ENCODE results near the gene GRIN3B.

GRIN3B gene

GRCh38 chr19:993831-994393, 6.3 kb upstream of the GRIN3B start (continued):
- TF ChIP-seq ZNF280D (tag by site-specific recombination; IDR thresholded peaks at IDR 0.05) (no peak), ZFHX2 (tag by site-specific recombination; conservative IDR thresholded peaks at IDR 0.05) (peak; percentile 95)

GRCh38 chr19:994516-994915, 5.7 kb upstream of the GRIN3B start:
- POLR2A ChIA-PET = no interaction called here
- CTCF ChIA-PET = no interaction called here
- Histone ChIP-seq H3K4me3 (ENCODE audit: low read depth, low read length) (no peak overlapping the region), H3K36me3 (ENCODE audit: control insufficient read depth in 2 of 2, insufficient read depth in 1 of 2, low read length in 2 of 2) (peaks cover 0 to 44% of the 10 kb centered on the region in 2 experiments; a peak in 1 of 3 replicates), H3K4me1 (ENCODE audit: control insufficient read depth, insufficient read depth, low read length) (peaks cover 7% of the 10 kb centered on the region), H3K9me3 (ENCODE audit: control insufficient read depth, insufficient read depth, low read depth, low read length) (no peaks in the 10 kb centered on the region), H3K27ac (ENCODE audit: extremely low read depth, low read depth, low read length) (no peak overlapping the region)
- TF ChIP-seq EGR2 (tag by site-specific recombination; IDR thresholded peaks at IDR 0.05; ENCODE audit: low read depth) = 0 out of 2 replicates have a peak, but pooled peaks have one; percentile 11
- no peak for TF ChIP-seq ZNF311 (tag by site-specific recombination; IDR thresholded peaks at IDR 0.05; ENCODE audit: borderline replicate concordance)

GRCh38 chr19:995051-995827, 5.0 kb upstream of the GRIN3B start:
- Histone ChIP-seq H3K4me1 (ENCODE audit: control insufficient read depth, insufficient read depth, low read length) (peaks cover 7% of the 10 kb centered on the region), H3K4me3 (ENCODE audit: low read depth, low read length) (no peak overlapping the region), H3K9me3 (ENCODE audit: control insufficient read depth, insufficient read depth, low read depth, low read length) (no peaks in the 10 kb centered on the region), H3K27ac (ENCODE audit: extremely low read depth, low read depth, low read length) (no peak overlapping the region), H3K36me3 (ENCODE audit: control insufficient read depth in 2 of 2, insufficient read depth in 1 of 2, low read length in 2 of 2) (peaks cover 0 to 36% of the 10 kb centered on the region in 2 experiments; a peak in 1 of 3 replicates)
- POLR2A ChIA-PET = interaction anchor here (1.3 to 3.1 kb wide), 2 partner anchors 10 to 31 kb away, joined by 3 to 15 read pairs; partner anchors contain the start of gene WDR18
- CTCF ChIA-PET = interaction anchor here (0.6 to 1.3 kb wide), 4 partner anchors 11 to 105 kb away, joined by 3 to 6 read pairs (median 4); partner anchors contain the start of gene WDR18
- no peak for TF ChIP-seq PRDM1 (tag by site-specific recombination; IDR thresholded peaks at IDR 0.05)
- 0 out of 2 replicates have a peak, but pooled peaks have one; percentile 10 for TF ChIP-seq PRDM10 (tag by site-specific recombination; IDR thresholded peaks at IDR 0.05)
- no peak for TF ChIP-seq ZNF501 (tag by site-specific recombination; IDR thresholded peaks at IDR 0.05)
- TF ChIP-seq KLF1 (tag by site-specific recombination; IDR thresholded peaks at IDR 0.05) = peak; percentile 53; the same call in 1 of the 2 replicates
- TF ChIP-seq ZSCAN30 (tag by site-specific recombination; IDR thresholded peaks at IDR 0.05) = no peak
- TF ChIP-seq ZIC2 (tag by site-specific recombination; IDR thresholded peaks at IDR 0.05) = peak; percentile 72
- no peak for TF ChIP-seq ZNF701 (tag by site-specific recombination; IDR thresholded peaks at IDR 0.05)
- TF ChIP-seq ZBTB44 (tag by site-specific recombination; IDR thresholded peaks at IDR 0.05) = no peak
- TF ChIP-seq ZBTB17 (tag by site-specific recombination; IDR thresholded peaks at IDR 0.05) = peak; percentile 67
- peak; percentile 60 for TF ChIP-seq GLIS2 (tag by site-specific recombination; IDR thresholded peaks at IDR 0.05)
- peak; percentile 94 for TF ChIP-seq GLIS1 (tag by site-specific recombination; IDR thresholded peaks at IDR 0.05)
- peak; percentile 57 for TF ChIP-seq ZBTB48 (tag by site-specific recombination; IDR thresholded peaks at IDR 0.05)
- TF ChIP-seq ZNF626 (tag by site-specific recombination; IDR thresholded peaks at IDR 0.05) = no peak
- no peak for TF ChIP-seq KLF16 (tag by site-specific recombination; IDR thresholded peaks at IDR 0.05)
- no peak for TF ChIP-seq ZNF645 (tag by site-specific recombination; IDR thresholded peaks at IDR 0.05)
- TF ChIP-seq ZNF449 (tag by site-specific recombination; IDR thresholded peaks at IDR 0.05) = no peak
